Measurements from ENCODE around the gene TMA7. TPM values are rescaled to one million over a fixed set of nuclear protein-coding genes. Genes with fewer than 3 reads are reported as not detected.

Gene TMA7
- total and polyA plus RNA-seq, 9 of the 15 experiments (the other 6 are each of a cell fraction or from before 2014, with no cell fraction given): 209 to 1,003 (median 486) TPM

DNA sequence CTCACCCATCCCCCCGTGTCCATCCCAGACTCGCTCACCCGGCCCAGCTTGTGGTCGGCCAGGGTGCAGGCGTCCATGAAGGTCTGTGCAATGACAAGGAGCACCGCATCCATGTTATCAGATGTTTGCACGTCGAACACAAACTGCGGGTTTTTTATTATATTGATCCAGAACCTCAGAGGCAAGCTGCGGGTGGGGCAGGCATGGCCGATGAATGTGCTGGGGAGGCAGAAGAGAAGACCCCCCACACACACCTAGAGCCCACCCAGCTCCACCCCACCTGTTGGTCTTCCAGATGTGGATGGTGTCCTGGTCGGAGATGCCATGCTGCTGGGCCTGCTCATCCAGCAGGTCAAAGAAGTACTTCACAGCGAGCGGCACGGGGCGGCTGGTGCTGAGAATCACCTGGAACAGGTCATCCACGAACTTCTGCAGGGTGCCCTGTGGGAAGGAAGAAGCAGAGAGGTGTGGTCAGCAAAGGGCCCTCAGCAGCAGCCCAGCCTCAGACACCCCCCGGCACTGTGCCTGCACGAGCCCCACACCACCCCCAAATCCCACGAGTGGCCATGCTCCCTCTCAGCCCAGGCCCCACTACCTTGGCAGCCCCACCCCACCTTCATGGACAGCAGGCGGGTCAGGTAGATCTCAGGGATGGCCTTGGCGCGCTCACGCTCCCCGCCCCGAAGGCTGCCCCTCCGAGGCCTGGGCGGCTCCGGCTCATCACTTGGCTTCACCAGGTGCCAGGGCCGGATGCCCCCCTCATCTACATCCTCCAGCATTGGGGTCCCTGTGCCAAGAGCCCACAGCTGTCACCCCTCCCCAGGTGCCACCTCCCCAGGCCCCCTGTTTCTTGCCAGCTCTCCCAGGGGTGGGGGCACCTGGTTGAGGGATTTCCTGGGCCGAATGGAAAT lies 30.5 kb upstream of the TMA7 start:
- H3K4me1 ChIP-seq (replicated peaks in 1 of 2; ENCODE audit: control insufficient read depth in 2 of 2, insufficient read depth in 2 of 2, low read length in 2 of 2): 0 out of 5 replicates have a peak, but pooled peaks cover 0 to 6% of the 10 kb centered on the region in 2 experiments
- no TSS peak for BruUV-seq (replicated peaks)
- H3K9me3 ChIP-seq (replicated peaks; ENCODE audit: control insufficient read depth, insufficient read depth, low read depth, low read length): no peaks in the 10 kb centered on the region
- H3K27me3 ChIP-seq (ENCODE audit: control insufficient read depth in 2 of 2, insufficient read depth in 2 of 2, low read length in 2 of 2): no peaks in the 10 kb centered on the region
- 0 out of 2 replicates have a peak, but pooled peaks cover 6% of the 10 kb centered on the region for H4K20me1 ChIP-seq (replicated peaks; ENCODE audit: control insufficient read depth, insufficient read depth, low read length)
- no peak overlapping the region for H3K27ac ChIP-seq (ENCODE audit: extremely low read depth, low read depth, low read length)
- in situ Hi-C loops (cut with MboI): no loop called here
- intact Hi-C loops (cut with micrococcal nuclease): loop anchor here (10.0 kb wide), 2 partner anchors 95 to 215 kb away; partner anchors contain the start of gene SHISA5
- H3K4me2 ChIP-seq (ENCODE audit: insufficient read depth, low read length): no peak overlapping the region
- WGBS (ENCODE audit: insufficient coverage, low coverage, missing lambda C conversion rate): 70% methylated on average over 6 of the region's 31 CpGs
- ATAC-seq (no peak), FAIRE-seq (no peak), DNase-seq (ENCODE audit: extremely low read depth in 1 of 4, low spot score in 3 of 4) (no peak)
- H3K4me3 ChIP-seq: no peak overlapping the region
- POLR2A ChIA-PET: interaction anchor here (1.5 kb wide), 1 partner anchor 27 kb away, joined by 3 read pairs; no protein-coding TSS in a partner anchor
- H3K9ac ChIP-seq (ENCODE audit: insufficient read depth in 1 of 2, low read depth in 2 of 2, low read length in 2 of 2): no peak overlapping the region
- CTCF ChIA-PET (ENCODE audit: low intra/inter-chr PET ratio): no interaction called here
- TF ChIP-seq ADNP (tag; IDR thresholded peaks at IDR 0.05) (no peak), KDM5B (IDR thresholded peaks at IDR 0.05; ENCODE audit: insufficient replicate concordance, low read depth, low read length) (no peak), ZNF584 (CRISPR knock-in tag; IDR thresholded peaks at IDR 0.05; ENCODE audit: low read depth) (no peak), RBFOX2 (IDR thresholded peaks at IDR 0.05; ENCODE audit: low read depth, low read length) (no peak), HNRNPLL (IDR thresholded peaks at IDR 0.05; ENCODE audit: low read depth, low read length, poor library complexity, severe bottlenecking) (no peak), ZNF785 (CRISPR knock-in tag; IDR thresholded peaks at IDR 0.05) (no peak), RNF2 (IDR thresholded peaks at IDR 0.05) (no peak)
- TF ChIP-seq, protein P1, sequence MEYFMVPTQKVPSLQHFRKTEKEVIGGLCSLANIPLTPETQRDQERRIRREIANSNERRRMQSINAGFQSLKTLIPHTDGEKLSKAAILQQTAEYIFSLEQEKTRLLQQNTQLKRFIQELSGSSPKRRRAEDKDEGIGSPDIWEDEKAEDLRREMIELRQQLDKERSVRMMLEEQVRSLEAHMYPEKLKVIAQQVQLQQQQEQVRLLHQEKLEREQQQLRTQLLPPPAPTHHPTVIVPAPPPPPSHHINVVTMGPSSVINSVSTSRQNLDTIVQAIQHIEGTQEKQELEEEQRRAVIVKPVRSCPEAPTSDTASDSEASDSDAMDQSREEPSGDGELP (CRISPR knock-in tag; IDR thresholded peaks at IDR 0.05; ENCODE audit: borderline replicate concordance): no peak
- TF ChIP-seq, protein P2, sequence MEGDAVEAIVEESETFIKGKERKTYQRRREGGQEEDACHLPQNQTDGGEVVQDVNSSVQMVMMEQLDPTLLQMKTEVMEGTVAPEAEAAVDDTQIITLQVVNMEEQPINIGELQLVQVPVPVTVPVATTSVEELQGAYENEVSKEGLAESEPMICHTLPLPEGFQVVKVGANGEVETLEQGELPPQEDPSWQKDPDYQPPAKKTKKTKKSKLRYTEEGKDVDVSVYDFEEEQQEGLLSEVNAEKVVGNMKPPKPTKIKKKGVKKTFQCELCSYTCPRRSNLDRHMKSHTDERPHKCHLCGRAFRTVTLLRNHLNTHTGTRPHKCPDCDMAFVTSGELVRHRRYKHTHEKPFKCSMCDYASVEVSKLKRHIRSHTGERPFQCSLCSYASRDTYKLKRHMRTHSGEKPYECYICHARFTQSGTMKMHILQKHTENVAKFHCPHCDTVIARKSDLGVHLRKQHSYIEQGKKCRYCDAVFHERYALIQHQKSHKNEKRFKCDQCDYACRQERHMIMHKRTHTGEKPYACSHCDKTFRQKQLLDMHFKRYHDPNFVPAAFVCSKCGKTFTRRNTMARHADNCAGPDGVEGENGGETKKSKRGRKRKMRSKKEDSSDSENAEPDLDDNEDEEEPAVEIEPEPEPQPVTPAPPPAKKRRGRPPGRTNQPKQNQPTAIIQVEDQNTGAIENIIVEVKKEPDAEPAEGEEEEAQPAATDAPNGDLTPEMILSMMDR (IDR thresholded peaks at IDR 0.05 in 2 of 3, conservative IDR thresholded peaks at IDR 0.05 in 1 of 3; ENCODE audit: insufficient read depth in 2 of 3, low read depth in 1 of 3, low read length in 3 of 3): no peak
- H2AFZ ChIP-seq (ENCODE audit: low read depth, low read length): no peak overlapping the region
- H3K36me3 ChIP-seq (ENCODE audit: control insufficient read depth, insufficient read depth, low read length): no peaks in the 10 kb centered on the region
- no peaks in the 10 kb centered on the region for H3K9me1 ChIP-seq (ENCODE audit: control insufficient read depth, insufficient read depth, low read length)
- no peaks in the 10 kb centered on the region for H3K79me2 ChIP-seq (ENCODE audit: control insufficient read depth, insufficient read depth, low read length)

All from K562 (cell line).